GM23338 (cell line): ENCODE data around the gene P4HA1. TPM values are rescaled to one million over a fixed set of nuclear protein-coding genes. Genes with fewer than 3 reads are reported as not detected.
"Not testable (repeated sequence)": the region's sequence is repeated elsewhere in the genome, so short reads cannot be mapped to it uniquely, and the experiment has no call there.

Experiments used
- ATAC-seq: fragments of 200-7000 bp; cut with Tn5 transposase; 3 replicates; pipeline ENCODE4 v1.9.1; 2020
- DNase-seq: peaks from one replicate; pipeline ENCODE4 v3.0.0-alpha.2; 2015; ENCODE audit warnings: low spot score
- H2AFZ ChIP-seq: fragments of 200-600 bp; sonication (generic); 2 replicates; pipeline ENCODE4 v1.8.0; 2016; ENCODE audit warnings: antibody characterized with exemption, mild to moderate bottlenecking, moderate library complexity
- H3F3A ChIP-seq: fragments of 200-600 bp; sonication (generic); replicated peaks from 2 replicates; pipeline ENCODE4 v1.8.0; 2017; ENCODE audit warnings: antibody characterized with exemption, mixed run types, low read depth
- H3K27ac ChIP-seq: fragments of 200-600 bp; sonication (generic); 2 replicates; pipeline ENCODE4 v1.6.1; 2016; ENCODE audit warnings: low read depth
- H3K27me3 ChIP-seq: fragments of 200-600 bp; sonication (generic); 2 replicates; pipeline ENCODE4 v1.8.0; 2016; ENCODE audit warnings: mild to moderate bottlenecking, mixed run types, moderate library complexity; ENCODE audit not compliant: insufficient read depth
- H3K36me3 ChIP-seq: fragments of 200-600 bp; sonication (generic); 2 replicates; pipeline ENCODE4 v1.8.0; 2016; ENCODE audit warnings: mild to moderate bottlenecking; ENCODE audit not compliant: insufficient read depth
- H3K4me1 ChIP-seq: fragments of 200-600 bp; sonication (generic); 2 replicates; pipeline ENCODE4 v1.8.0; 2016; ENCODE audit warnings: mild to moderate bottlenecking, moderate library complexity; ENCODE audit not compliant: insufficient read depth
- H3K4me2 ChIP-seq: fragments of 200-600 bp; sonication (generic); 2 replicates; pipeline ENCODE4 v1.7.1; 2017; ENCODE audit warnings: mixed run types
- H3K4me3 ChIP-seq: fragments of 200-600 bp; sonication (generic); 2 replicates; pipeline ENCODE4 v1.6.1; 2016; ENCODE audit warnings: mixed run types
- H3K79me2 ChIP-seq: fragments of 200-600 bp; sonication (generic); replicated peaks from 2 replicates; pipeline ENCODE4 v1.8.0; 2017; ENCODE audit warnings: mild to moderate bottlenecking; ENCODE audit not compliant: insufficient read depth
- H3K9me2 ChIP-seq: fragments of 200-600 bp; sonication (generic); 2 replicates; pipeline ENCODE4 v1.8.0; 2017; ENCODE audit not compliant: insufficient read depth
- H4K20me1 ChIP-seq: fragments of 200-600 bp; sonication (generic); replicated peaks from 2 replicates; pipeline ENCODE4 v1.8.0; 2017; ENCODE audit warnings: mild to moderate bottlenecking; ENCODE audit not compliant: insufficient read depth
- H3K27ac Mint-ChIP-seq: 2 replicates; pipeline ENCODE4 v1.8.0; 2020; ENCODE audit warnings: inconsistent platforms, mild to moderate bottlenecking, moderate library complexity, mixed read lengths
- H3K27me3 Mint-ChIP-seq: 3 replicates; pipeline ENCODE4 v1.8.0; 2022; ENCODE audit warnings: low read depth, mild to moderate bottlenecking, moderate library complexity, mixed read lengths, inconsistent platforms; ENCODE audit not compliant: insufficient read depth, poor library complexity
- H3K36me3 Mint-ChIP-seq: 3 replicates; pipeline ENCODE4 v1.8.0; 2021; ENCODE audit warnings: low read depth, mild to moderate bottlenecking, inconsistent platforms, moderate library complexity, mixed read lengths
- H3K4me1 Mint-ChIP-seq: 3 replicates; pipeline ENCODE4 v1.8.0; 2020; ENCODE audit warnings: mild to moderate bottlenecking, inconsistent platforms, mixed read lengths
- H3K4me3 Mint-ChIP-seq: 3 replicates; pipeline ENCODE4 v1.8.0; 2021; ENCODE audit warnings: moderate library complexity, mild to moderate bottlenecking, inconsistent platforms, mixed read lengths
- H3K9me3 Mint-ChIP-seq: 3 replicates; pipeline ENCODE4 v1.8.0; 2020; ENCODE audit warnings: moderate library complexity, mild to moderate bottlenecking, inconsistent platforms, mixed read lengths
- EZH2 ChIP-seq: fragments of 200-600 bp; sonication (generic); IDR thresholded peaks from one replicate; pipeline ENCODE4 v1.8.0; 2017; ENCODE audit warnings: antibody characterized with exemption, mild to moderate bottlenecking, low read depth; ENCODE audit not compliant: unreplicated experiment
- JUNB ChIP-seq: IDR thresholded peaks from one replicate; pipeline ENCODE4 v1.6.1; 2016; ENCODE audit warnings: antibody characterized with exemption; ENCODE audit not compliant: unreplicated experiment
- NANOG ChIP-seq: IDR thresholded peaks from 2 replicates; pipeline ENCODE4 v1.6.1; 2016; ENCODE audit warnings: antibody characterized with exemption, borderline replicate concordance
- STAT1 ChIP-seq: IDR thresholded peaks from one replicate; pipeline ENCODE4 v1.6.1; 2016; ENCODE audit warnings: antibody characterized with exemption; ENCODE audit not compliant: unreplicated experiment
- ZNF114 ChIP-seq: fragments of 250-450 bp; sonication (Bioruptor Pico); IDR thresholded peaks from 2 replicates; pipeline ENCODE4 v1.5.0; 2020; ENCODE audit warnings: mild to moderate bottlenecking, moderate library complexity
- polyA plus RNA-seq: library from polyadenylated mRNA; unstranded; fragments of >200 nt; fragmentation: Nextera tagmentation; extraction: Ambion mirVana; gene quantifications from 2 replicates; pipeline ENCODE4 v1.2.1, GENCODE V29; 2016
- total RNA-seq: library from RNA; depleted of rRNA; stranded (reverse); fragments of >200 nt; shearing (Covaris generic); gene quantifications from 2 replicates; pipeline ENCODE4 v1.2.3, GENCODE V29; 2014
- TF ChIP-seq, protein P1 (sequence below): fragments of 250-450 bp; sonication (Bioruptor Pico); IDR thresholded peaks from 2 replicates; pipeline ENCODE4 v1.5.0; 2020; ENCODE audit warnings: mild to moderate bottlenecking, moderate library complexity

P4HA1 gene
- total and polyA plus RNA-seq, 2 experiments from 2014 or later: 26.4 to 27.1 TPM

GRCh38 chr10:72995459-72995858 is 101.2 kb downstream of the P4HA1 start:
- not testable (repeated sequence) for H3K4me1 Mint-ChIP-seq, H4K20me1 ChIP-seq, H3K27me3 ChIP-seq, H3K4me2 ChIP-seq, H3K36me3 ChIP-seq, H3F3A ChIP-seq, H2AFZ ChIP-seq, ATAC-seq, H3K27ac ChIP-seq, DNase-seq, H3K4me1 ChIP-seq, H3K27me3 Mint-ChIP-seq, H3K9me2 ChIP-seq, H3K27ac Mint-ChIP-seq, H3K79me2 ChIP-seq, H3K4me3 ChIP-seq, H3K4me3 Mint-ChIP-seq, H3K36me3 Mint-ChIP-seq
- peaks cover 26% of the 10 kb centered on the region; the same call in 2 of the 3 replicates for H3K9me3 Mint-ChIP-seq

DNA sequence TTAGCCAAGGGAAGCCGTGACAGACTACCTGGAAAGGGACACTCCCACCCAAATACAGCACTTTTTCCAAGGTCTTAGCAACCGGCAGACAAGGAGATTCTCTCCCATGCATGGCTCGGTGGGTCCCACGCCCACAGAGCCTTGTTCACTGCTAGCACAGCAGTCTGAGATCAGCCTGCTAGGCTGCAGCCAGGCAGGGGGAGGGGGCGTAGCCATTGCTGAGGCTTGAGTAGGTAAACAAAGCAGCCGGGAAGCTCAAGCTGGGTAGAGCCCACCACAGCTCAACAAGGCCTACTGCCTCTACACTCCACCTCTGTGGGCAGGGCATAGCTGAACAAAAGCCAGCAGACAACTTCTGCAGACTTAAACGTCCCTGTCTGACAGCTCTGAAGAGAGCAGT is 106.9 kb downstream of the P4HA1 start:
- H2AFZ ChIP-seq, H3K9me2 ChIP-seq, H3K27ac Mint-ChIP-seq, H3K36me3 ChIP-seq, H3K36me3 Mint-ChIP-seq, H4K20me1 ChIP-seq, H3K4me3 Mint-ChIP-seq, H3K79me2 ChIP-seq, H3K4me3 ChIP-seq, H3K4me2 ChIP-seq, H3K27ac ChIP-seq, H3K9me3 Mint-ChIP-seq, H3K4me1 Mint-ChIP-seq, H3F3A ChIP-seq, H3K27me3 Mint-ChIP-seq, H3K27me3 ChIP-seq, H3K4me1 ChIP-seq: not testable (repeated sequence)
- peak; percentile 64 for ATAC-seq
- DNase-seq: peak; percentile 6

GRCh38 chr10:72984618-72985017 is 112.0 kb downstream of the P4HA1 start:
- not testable (repeated sequence) for H3K4me3 ChIP-seq, H3K4me1 Mint-ChIP-seq, ATAC-seq, H3K4me2 ChIP-seq, H3K4me3 Mint-ChIP-seq, H3F3A ChIP-seq, H3K27ac Mint-ChIP-seq, H3K9me3 Mint-ChIP-seq, H3K27ac ChIP-seq, H3K27me3 ChIP-seq, DNase-seq, H3K4me1 ChIP-seq, H3K27me3 Mint-ChIP-seq, H2AFZ ChIP-seq, H3K9me2 ChIP-seq, H3K36me3 ChIP-seq, H3K79me2 ChIP-seq, H4K20me1 ChIP-seq
- peaks cover 14% of the 10 kb centered on the region for H3K36me3 Mint-ChIP-seq

DNA sequence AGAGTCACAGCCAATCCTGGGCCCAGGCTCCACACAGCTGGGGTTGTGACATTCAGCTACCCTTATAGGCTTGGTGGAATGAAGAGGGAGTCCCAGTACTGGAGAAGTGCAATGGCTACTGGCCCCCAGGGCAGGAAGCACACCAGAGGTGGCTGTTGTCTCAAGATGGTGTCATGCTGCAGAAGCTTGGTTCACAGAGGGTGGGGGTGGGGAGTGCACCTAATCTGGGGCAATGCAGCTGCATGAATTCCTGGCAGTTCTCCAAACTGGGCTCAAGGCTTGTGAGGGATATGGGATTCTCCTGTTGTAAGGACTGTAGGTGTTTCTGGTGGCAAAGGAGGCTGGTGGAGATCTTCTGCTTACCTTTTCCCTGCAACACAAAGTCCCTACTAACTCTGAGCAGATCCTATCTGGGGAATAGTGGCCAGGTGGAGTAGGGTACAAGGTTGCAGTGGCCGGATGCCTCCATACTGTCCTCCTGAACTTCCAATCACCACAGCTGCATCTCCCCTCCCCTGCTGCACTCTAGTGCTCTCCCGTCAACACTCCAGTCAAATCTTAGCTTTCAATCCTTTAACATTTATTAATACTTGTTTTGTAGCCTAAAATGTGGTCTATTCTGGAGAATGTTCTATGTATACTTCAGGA is 114.7 kb downstream of the P4HA1 start:
- Histone ChIP-seq H3K4me1 (no peaks in the 10 kb centered on the region), H2AFZ (no peak overlapping the region), H3K36me3 (no peaks in the 10 kb centered on the region), H3F3A (no peaks in the 10 kb centered on the region), H3K79me2 (no peaks in the 10 kb centered on the region), H4K20me1 (no peaks in the 10 kb centered on the region), H3K27me3 (no peaks in the 10 kb centered on the region), H3K27ac (no peak overlapping the region), H3K4me3 (no peak overlapping the region), H3K4me2 (no peak overlapping the region), H3K9me2 (no peaks in the 10 kb centered on the region)
- DNase-seq (no peak), ATAC-seq (no peak)
- Mint-ChIP-seq H3K4me3 (no peak overlapping the region), H3K27ac (no peak overlapping the region), H3K4me1 (no peaks in the 10 kb centered on the region), H3K36me3 (peaks cover 13% of the 10 kb centered on the region), H3K9me3 (peaks cover 30% of the 10 kb centered on the region), H3K27me3 (peaks cover 1% of the 10 kb centered on the region)
- TF ChIP-seq, protein P1, sequence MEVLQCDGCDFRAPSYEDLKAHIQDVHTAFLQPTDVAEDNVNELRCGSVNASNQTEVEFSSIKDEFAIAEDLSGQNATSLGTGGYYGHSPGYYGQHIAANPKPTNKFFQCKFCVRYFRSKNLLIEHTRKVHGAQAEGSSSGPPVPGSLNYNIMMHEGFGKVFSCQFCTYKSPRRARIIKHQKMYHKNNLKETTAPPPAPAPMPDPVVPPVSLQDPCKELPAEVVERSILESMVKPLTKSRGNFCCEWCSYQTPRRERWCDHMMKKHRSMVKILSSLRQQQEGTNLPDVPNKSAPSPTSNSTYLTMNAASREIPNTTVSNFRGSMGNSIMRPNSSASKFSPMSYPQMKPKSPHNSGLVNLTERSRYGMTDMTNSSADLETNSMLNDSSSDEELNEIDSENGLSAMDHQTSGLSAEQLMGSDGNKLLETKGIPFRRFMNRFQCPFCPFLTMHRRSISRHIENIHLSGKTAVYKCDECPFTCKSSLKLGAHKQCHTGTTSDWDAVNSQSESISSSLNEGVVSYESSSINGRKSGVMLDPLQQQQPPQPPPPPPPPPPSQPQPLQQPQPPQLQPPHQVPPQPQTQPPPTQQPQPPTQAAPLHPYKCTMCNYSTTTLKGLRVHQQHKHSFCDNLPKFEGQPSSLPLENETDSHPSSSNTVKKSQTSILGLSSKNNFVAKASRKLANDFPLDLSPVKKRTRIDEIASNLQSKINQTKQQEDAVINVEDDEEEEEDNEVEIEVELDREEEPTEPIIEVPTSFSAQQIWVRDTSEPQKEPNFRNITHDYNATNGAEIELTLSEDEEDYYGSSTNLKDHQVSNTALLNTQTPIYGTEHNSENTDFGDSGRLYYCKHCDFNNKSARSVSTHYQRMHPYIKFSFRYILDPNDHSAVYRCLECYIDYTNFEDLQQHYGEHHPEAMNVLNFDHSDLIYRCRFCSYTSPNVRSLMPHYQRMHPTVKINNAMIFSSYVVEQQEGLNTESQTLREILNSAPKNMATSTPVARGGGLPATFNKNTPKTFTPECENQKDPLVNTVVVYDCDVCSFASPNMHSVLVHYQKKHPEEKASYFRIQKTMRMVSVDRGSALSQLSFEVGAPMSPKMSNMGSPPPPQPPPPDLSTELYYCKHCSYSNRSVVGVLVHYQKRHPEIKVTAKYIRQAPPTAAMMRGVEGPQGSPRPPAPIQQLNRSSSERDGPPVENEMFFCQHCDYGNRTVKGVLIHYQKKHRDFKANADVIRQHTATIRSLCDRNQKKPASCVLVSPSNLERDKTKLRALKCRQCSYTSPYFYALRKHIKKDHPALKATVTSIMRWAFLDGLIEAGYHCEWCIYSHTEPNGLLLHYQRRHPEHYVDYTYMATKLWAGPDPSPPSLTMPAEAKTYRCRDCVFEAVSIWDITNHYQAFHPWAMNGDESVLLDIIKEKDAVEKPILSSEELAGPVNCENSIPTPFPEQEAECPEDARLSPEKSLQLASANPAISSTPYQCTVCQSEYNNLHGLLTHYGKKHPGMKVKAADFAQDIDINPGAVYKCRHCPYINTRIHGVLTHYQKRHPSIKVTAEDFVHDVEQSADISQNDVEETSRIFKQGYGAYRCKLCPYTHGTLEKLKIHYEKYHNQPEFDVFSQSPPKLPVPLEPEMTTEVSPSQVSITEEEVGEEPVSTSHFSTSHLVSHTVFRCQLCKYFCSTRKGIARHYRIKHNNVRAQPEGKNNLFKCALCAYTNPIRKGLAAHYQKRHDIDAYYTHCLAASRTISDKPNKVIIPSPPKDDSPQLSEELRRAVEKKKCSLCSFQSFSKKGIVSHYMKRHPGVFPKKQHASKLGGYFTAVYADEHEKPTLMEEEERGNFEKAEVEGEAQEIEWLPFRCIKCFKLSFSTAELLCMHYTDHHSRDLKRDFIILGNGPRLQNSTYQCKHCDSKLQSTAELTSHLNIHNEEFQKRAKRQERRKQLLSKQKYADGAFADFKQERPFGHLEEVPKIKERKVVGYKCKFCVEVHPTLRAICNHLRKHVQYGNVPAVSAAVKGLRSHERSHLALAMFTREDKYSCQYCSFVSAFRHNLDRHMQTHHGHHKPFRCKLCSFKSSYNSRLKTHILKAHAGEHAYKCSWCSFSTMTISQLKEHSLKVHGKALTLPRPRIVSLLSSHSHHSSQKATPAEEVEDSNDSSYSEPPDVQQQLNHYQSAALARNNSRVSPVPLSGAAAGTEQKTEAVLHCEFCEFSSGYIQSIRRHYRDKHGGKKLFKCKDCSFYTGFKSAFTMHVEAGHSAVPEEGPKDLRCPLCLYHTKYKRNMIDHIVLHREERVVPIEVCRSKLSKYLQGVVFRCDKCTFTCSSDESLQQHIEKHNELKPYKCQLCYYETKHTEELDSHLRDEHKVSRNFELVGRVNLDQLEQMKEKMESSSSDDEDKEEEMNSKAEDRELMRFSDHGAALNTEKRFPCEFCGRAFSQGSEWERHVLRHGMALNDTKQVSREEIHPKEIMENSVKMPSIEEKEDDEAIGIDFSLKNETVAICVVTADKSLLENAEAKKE (CRISPR knock-in tag): no peak
- no peak for TF ChIP-seq ZNF114 (CRISPR knock-in tag)
- no peak for TF ChIP-seq STAT1
- TF ChIP-seq JUNB: no peak
- TF ChIP-seq NANOG: no peak
- TF ChIP-seq EZH2: no peak
